Measurements from ENCODE around the gene BCAT1.

GRCh38 chr12:24931666-24932405, 17.1 kb downstream of the BCAT1 start:
- TF ChIP-seq POLR2A (IDR thresholded peaks at IDR 0.05), result no peak
- TF ChIP-seq, protein P1, sequence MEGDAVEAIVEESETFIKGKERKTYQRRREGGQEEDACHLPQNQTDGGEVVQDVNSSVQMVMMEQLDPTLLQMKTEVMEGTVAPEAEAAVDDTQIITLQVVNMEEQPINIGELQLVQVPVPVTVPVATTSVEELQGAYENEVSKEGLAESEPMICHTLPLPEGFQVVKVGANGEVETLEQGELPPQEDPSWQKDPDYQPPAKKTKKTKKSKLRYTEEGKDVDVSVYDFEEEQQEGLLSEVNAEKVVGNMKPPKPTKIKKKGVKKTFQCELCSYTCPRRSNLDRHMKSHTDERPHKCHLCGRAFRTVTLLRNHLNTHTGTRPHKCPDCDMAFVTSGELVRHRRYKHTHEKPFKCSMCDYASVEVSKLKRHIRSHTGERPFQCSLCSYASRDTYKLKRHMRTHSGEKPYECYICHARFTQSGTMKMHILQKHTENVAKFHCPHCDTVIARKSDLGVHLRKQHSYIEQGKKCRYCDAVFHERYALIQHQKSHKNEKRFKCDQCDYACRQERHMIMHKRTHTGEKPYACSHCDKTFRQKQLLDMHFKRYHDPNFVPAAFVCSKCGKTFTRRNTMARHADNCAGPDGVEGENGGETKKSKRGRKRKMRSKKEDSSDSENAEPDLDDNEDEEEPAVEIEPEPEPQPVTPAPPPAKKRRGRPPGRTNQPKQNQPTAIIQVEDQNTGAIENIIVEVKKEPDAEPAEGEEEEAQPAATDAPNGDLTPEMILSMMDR (IDR thresholded peaks at IDR 0.05), result no peak
